GM18526 (cell line): Measurements from ENCODE around the gene GLA.

ENCODE experiments used
- POLR2A ChIP-seq: IDR thresholded peaks from 3 replicates; pipeline ENCODE4 v1.6.1; 2011; ENCODE audit not compliant: insufficient read length; ENCODE audit errors: extremely low read depth

GLA gene

GRCh38 chrX:101407748-101408531, at the start of gene GLA, which contains the start of gene HNRNPH2:
Gene GLA, minus strand, starts transcription at chrX:101407925. Its CDS starts 22 bp downstream, at chrX:101407903.
Gene HNRNPH2, plus strand, starts transcription at chrX:101408222. Its CDS starts 3,767 bp downstream, at chrX:101411989.
- peak; percentile 46 for TF ChIP-seq POLR2A

GRCh38 chrX:101452056-101452455, 44.3 kb upstream of the GLA start:
- TF ChIP-seq POLR2A = no peak

GRCh38 chrX:101450961-101451360, 43.2 kb upstream of the GLA start:
- TF ChIP-seq POLR2A = no peak

GRCh38 chrX:101450085-101450484, 42.4 kb upstream of the GLA start:
- TF ChIP-seq POLR2A = no peak

GRCh38 chrX:101449279-101449678, 41.6 kb upstream of the GLA start:
- no peak for TF ChIP-seq POLR2A

- TF ChIP-seq POLR2A = no peak
Measured at GRCh38 chrX:101442085-101442484, 34.4 kb upstream of the GLA start.

GRCh38 chrX:101430457-101431078, 22.8 kb upstream of the GLA start:
- no peak for TF ChIP-seq POLR2A

GRCh38 chrX:101429934-101430333, 22.2 kb upstream of the GLA start:
- no peak for TF ChIP-seq POLR2A

- TF ChIP-seq POLR2A = no peak
Measured at GRCh38 chrX:101427954-101428353, 20.2 kb upstream of the GLA start.

- TF ChIP-seq POLR2A = no peak
Measured at GRCh38 chrX:101419489-101419888, 11.8 kb upstream of the GLA start.

GRCh38 chrX:101417981-101418841, 10.5 kb upstream of the GLA start:
- TF ChIP-seq POLR2A = peak; percentile 25

GRCh38 chrX:101417190-101417589, 9.5 kb upstream of the GLA start:
- TF ChIP-seq POLR2A = no peak

- no peak for TF ChIP-seq POLR2A
Measured at GRCh38 chrX:101416691-101417090, 9.0 kb upstream of the GLA start.

GRCh38 chrX:101415180-101416145, 7.7 kb upstream of the GLA start:
- TF ChIP-seq POLR2A = no peak

GRCh38 chrX:101411984-101412383, 4.3 kb upstream of the GLA start:
- no peak for TF ChIP-seq POLR2A

GRCh38 chrX:101410461-101410860, 2.7 kb upstream of the GLA start:
- TF ChIP-seq POLR2A = no peak
